HG03095 (cell line): ENCODE results near the gene DRICH1.
"Not testable (repeated sequence)": the region's sequence is repeated elsewhere in the genome, so short reads cannot be mapped to it uniquely, and the experiment has no call there.

ENCODE experiments used
- ATAC-seq: cut with Tn5 transposase; IDR thresholded peaks from one replicate; pipeline ENCODE4 v1.9.1; 2021; ENCODE audit warnings: moderate library complexity; ENCODE audit not compliant: unreplicated experiment

DRICH1 gene

DNA sequence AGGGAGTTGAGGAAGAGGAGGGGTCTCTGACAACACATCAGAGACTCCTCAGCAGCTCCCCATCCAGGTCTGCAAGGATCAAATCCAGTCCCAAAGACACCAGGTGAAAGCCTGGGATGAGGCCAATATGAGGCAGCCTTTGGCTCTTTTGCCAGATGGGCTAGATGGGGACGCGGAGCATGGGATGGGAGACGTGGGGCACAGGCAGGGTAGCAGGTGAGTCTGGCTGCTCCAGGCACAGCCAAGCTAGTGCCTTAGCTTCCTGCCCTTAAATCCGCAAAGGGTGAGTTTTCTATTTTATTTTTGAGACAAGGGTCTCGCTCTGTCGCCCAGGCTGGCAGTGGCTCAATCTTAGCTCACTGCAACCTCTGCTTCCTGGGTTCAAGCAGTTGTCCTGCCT, 19.6 kb upstream of the DRICH1 start:
- no peak for ATAC-seq

DNA sequence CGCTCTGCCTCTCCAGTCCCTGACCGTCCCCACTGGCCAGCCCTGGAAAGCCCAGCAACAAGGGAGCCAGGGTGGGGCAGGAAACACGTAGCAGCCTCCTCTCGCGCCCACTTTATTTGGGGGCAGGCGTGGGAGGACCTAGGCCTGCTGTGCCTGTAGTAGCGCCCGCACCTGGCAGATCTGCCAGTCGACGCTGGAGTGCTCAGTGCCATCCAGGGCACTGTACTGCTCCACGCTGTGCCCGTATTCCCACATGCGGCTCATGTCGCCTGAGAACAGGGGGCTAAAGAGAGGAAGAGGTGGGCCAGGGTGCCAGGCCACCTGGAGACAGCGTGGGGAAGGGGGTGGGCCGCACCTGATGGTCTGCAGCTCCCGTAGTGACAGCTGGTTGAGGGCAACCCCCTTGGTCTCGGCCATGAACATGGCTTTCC, 17.0 kb upstream of the DRICH1 start:
- no peak for ATAC-seq

DNA sequence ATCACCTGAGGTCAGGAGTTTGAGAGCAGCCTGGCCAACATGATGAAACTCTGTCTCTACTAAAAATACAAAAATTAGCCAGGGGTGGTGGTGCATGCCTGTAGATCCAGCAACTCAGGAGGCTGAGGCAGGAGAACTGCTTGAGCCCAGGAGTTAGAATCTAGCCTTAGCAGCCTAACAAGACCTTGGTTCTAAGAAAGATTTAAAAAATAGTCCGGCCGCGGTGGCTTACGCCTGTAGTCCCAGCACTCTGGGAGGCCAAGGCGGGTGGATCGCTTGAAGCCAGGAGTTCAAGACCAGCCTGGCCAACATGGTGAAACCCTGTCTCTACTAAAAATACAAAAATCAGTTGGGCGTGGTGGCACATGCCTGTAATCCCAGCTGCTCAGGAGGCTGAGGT, 14.4 kb upstream of the DRICH1 start:
- ATAC-seq: not testable (repeated sequence)

DNA sequence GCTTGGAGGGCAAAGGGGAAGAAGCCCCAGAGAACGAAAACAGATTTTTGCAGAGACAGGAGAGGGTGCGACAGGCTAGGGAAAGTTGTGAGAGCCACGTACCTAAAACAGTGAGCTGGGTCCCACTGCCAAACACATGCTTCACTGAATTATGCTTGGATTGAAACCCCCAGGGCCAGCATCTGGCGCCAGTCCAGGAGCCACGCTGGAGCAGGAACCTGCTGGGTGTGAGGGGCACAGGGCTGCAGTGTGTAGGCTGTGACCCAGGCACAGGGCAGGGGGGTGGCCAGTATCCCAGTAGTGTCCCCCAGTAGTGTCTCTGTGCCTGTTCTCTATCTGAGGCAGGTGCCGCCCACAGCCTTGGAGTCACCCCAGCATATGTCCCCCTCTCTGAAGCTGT, 8.1 kb upstream of the DRICH1 start:
- ATAC-seq: not testable (repeated sequence)

DNA sequence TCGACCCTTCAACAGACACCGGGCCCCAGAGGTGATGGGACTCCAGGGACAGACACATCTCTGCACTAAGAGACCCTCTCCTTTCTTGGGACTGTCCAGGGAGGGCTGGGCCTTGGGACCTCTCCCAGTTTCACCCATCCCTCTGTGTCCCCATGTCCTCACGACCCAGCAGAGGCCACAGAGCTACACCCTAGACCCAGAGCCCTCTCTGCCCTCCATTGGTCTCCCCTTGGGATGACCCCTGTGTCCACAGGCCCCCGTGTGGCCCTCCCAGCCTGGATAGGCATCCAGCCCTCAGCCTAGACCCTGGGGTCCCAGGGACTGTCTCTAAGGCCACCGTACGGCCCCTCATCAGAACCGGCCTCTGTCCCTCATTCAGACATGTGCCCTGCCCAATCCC, 7.5 kb upstream of the DRICH1 start:
- no peak for ATAC-seq

DNA sequence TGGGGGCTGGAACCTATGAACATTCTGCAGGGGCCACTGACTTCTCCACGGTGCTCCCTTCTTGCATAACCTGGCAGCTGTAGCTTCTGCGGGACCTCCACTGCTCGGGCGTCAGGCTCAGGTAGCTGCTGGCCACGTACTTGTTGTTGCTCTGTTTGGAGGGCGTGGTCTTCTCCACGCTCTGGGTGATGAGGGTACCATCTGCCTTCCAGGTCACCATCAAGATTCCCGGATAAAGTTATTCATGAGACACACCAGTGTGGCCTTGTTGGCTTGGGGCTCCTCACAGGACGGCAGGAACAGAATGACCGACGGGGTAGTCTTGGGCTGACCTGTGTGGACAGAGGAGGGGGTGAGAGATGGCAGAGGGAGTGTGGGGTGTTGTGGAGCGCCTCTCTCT, 6.5 kb upstream of the DRICH1 start:
- ATAC-seq: no peak

DNA sequence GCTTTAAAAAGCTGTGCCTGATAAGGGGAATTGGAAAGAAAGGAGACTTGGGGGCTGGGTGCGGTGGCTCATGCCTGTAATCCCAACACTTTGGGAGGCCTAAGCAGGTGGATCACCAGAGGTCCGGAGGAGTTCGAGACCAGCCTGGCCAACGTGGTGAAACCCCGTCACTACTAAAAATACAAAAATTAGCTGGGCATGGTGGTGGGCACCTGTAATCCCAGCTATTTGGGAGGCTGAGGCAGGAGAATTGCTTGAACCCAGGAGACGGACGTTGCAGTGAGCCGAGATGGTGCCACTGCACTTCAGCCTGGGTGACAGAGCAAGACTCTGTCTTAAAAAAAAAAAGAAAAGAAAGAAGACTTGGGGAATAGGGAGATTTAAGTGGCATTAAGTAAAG, 3.2 kb upstream of the DRICH1 start:
- ATAC-seq: not testable (repeated sequence)

DNA sequence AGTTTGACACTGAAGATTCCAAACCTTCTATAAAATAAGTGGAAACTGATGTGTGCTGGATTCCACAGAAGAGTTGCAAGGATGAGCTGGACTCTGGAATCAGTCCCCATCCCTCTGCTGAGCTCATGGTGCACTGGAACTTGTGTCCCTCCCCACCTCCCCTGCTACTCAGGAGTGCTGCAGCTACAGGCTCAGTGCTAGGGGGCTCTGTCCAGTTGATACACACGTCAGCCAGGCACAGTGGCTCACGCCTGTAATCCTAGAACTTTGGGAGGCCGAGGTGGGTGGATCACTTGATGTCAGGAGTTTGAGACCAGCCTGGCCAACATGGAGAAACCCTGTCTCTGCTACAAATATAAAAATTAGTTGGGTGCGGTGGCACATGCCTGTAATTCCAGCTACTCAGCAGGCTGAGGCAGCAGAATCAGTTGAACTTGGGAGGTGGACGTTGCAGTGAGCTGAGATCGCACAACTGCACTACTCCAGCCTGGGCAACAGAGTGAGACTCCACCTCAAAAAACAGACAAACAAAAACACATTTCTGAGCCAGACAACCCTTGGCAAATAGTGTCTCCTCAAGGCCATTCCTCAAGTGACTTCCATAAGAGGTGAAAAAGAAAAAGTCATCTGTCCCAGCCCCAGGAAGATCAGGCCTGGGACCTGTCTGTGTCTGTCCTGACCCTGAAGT, 3.9 kb downstream of the DRICH1 start:
- ATAC-seq: not testable (repeated sequence)

DNA sequence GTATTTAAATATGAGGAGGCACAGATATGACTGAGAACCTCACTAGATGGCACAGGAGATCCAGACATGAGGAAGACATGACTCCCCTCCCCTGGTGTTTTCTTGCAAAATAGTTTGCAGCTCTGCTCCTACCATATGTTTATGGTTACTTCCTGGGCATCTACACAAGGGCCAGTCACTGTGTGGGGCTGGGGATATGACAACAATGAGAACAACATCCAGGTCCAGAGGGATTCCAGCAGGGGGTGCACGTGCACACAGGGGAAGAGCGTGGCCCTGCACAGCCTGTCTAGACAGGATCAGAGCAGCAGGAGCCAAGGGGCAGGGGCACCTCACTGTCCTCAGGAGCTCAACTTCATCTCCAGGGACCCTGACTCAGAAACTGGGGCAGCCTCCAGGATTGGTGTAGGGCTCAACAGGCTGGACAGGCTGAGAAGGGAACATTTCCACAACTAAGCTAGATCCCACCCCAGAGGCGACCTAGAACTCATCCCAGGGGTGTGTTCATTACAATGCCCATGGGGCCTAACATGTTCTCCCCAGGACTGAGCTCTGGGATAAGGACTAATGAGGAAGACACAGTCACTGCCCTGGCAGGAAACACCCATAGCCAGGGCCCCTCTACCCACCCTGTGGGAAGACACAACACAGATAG, 4.6 kb downstream of the DRICH1 start:
- ATAC-seq: not testable (repeated sequence)

DNA sequence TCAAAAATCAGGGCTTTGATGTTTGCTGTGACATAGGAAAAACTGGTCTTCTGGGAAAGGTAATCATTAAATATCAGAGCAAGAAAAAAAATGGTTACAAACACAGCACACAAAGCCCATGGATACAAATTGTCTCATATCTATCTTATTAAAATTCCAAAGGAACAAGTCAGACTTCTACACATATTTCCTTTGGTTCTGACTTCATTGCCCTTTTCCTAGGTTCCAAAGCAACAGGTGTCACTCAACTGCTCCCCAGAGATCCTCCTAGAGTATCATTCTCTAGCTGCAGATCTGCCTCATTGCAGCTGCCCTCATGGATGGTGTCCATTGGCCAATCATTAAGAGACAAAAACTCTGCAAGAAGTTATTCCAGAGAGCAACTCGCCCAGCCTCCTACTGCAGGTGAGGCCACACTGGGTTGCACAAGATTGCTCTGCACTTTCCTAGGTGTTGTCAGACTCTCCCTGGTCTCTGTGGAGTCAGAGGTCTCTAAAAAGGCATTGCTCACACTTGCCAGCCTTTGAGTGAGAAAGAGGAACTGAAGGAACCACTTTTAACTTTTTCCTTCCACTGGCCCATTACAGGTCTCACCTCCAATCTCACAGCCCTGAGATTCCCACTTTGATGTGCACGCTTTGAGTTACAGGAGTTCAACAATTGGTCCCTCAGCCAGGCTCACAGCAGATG, 5.7 kb downstream of the DRICH1 start:
- ATAC-seq: no peak

DNA sequence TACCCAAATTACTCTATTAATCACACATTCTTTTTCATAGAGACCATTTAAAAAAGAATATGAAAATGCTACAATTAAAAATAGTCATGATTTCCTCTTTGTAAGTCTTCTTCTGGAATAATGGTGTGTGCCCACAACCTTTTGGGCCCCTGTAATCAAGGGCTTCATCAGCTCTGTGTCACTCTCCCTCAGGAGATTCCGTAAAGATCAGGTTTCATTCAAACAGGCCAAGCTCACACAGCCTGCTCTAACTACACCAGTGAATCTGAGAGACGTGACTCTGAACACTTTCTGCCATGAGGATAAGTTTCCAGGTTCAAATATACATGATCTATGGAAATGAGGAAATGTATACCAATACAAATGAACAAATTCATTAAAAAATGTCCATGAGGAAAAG, 9.5 kb downstream of the DRICH1 start:
- no peak for ATAC-seq

DNA sequence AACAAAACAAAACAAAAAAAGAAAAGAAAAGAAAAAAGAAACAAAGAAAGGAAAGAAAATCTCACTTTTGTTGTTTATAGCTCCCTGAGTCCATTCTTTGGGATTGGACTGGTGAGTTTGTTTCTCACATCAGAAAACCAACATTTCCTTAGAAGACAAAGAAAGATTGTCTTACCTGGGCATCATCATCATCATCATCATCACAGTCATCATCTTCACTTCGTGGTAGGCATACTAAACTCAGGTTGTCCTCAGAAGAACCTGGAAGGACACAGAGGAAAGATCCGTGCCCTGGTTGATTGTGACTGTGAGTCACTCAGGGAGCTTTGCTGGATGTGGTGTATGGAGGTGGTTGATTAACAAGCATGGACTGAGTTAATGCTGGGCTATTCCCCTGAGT, 10.2 kb downstream of the DRICH1 start:
- ATAC-seq: not testable (repeated sequence)

DNA sequence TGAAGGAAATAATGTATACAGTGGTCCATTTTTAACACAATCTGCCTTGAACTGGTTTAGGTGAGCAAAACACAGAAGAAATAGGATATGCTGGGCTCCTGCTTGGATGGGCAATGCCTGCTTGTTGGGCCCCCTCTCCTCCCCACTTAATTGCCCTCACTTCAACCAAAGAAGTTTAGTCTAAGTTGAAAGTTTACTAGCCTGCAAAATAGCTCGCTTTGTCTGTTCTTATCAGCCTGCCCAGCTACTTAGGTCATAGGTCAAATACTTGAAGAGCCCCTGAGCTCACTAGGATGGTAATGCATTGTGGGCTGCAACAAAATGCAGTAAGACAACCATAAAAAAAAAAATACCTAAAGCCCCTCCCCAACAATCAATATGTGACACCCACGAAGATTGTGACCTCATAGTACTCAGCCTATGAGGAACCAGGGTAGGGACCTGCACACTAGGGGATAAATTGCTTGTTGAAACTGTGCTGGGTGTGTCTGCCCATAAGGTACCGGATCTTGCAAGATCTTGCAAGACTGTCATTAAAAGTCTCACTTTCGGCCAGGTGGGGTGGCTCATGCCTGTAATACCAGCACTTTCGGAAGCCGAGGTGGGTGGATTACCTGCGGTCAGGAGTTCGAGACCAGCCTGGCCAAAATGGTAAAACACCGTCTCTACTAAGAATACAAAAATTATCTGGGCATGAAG, 10.9 kb downstream of the DRICH1 start:
- no peak for ATAC-seq

DNA sequence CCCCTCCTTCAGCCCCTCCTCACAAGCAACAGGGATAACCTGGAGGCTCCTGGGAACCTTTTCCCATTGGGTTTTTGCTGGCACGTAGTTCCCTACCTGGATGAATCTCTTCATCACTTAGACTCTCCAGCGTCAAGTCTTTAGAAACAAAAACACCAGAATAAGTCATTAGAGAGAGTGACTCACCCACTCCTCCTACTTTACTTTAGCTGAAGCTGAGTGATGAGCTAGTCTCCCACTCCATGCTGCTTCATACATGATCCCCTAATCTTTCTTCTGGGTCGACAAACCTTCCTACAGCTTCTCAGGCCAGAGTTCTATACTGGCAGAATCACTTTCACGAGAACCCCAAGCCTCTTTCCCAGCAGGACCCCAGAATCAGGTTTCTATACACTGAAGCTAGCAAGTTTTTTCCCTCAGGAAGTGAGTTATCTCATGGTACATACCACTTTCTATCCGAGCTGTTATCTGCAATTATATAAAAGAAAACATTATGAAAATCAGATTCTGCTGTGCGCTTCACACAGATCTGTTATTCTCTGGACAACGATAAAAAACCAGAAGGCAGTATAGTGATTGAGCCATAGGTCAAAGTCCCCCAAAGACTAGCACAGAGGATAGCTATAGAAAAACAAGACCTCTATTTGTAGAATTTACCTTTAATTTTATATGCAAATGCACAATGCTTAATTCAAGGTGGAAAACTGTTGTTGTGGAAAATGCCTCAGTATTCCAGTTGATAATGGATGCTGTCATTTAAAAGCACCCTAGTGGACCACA, 18.7 kb downstream of the DRICH1 start:
- ATAC-seq: no peak

DNA sequence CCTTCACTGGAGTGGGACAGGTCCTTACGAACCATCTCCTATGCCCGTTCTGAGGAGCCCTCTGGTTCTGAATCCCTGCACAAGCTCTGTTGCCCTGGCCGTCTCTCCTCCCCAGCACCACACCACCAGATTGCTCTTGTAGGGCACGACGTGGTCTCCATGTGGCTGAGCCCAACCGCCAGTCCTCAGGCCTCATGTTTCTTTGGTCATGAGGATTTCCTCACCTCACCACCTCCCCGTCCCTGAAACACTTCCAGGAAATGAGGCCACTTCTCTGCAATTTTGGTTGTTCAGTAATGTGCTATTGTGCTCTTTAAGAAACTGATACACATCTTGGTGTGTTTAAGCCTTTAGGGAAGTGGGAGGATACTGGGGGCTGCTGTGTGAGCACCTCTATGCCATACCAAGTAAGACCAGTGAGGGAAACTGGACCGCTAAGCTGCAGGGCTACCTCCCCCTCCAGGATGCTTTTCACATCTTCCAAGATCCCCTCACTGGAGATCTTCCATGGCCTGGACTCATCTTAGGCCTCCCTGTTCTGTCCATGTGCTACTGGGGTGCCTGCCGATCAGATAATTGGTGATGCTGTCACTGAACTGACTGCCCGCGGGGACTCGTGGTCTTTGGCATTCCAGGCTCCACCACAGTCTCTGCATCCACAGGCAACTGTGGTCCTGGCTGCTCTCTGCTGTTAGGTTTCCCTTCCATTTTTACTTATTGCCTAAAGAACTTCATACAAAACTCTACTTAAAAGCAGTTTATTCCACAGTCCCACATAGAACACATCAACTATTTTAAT, 21.9 kb downstream of the DRICH1 start:
- ATAC-seq: no peak

DNA sequence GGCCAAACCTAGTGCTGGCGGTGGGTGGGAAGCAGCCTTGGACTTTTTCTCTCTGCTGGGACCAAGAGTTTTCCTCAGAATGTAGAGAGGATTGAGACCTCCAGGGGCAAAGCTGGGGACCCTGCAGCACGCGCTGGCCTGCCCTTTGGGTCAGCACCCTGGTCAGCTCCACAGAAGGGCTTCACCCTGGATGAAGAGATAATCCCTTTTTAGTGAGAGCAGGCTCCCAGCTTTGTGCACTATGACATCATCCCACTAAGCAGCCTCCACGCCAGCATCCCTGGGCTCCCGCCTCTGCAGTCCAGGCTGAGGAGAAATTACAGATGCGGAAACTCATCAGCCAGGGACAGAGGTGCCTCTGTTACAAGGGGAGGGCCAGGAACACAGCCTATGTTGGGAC, 23.5 kb downstream of the DRICH1 start:
- ATAC-seq: no peak

DNA sequence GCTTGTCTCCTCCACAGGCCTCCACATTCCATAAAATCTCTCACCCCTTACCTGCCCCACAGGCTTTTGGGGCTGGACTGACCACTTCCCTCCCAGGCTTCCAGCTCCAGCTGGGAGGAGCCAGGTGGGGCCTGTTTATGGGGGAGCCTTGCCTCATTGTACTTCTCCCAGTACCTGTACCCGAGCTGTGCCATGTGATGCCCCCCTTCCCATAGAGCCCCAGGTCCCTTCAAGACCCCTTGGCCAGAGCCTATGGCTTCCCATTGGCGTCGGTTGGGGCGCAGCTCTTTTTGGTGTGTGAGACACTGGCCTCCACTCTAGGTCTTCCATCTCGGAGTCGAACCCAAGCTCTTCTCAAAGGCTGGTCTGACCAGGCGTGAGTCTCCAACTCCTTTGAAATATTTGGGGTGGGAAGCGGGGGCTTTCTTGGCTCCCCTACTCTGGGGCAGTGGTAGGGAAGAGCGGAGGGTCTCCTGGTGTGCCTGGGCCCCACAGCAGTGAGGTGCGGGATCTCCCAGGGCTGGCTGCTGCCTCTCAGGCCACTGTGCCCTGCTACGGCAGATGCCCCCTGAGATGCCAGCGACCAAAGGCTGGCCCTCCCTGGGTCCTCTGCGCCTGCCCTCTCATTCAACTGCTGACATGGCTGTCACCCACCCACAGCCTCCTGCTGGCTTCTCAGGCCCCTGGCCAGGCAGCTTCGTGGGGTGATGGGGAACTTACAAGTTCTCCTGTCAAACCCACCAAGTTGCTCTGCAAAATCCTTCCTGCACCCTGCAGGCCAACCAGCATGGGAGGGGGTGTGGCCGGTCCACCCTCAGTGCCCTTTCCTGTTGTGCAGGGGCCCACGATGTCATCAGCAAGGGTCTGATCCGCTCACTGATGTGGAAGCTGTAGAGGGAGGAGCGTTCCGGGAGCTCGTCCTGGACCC, 25.7 kb downstream of the DRICH1 start:
- ATAC-seq: no peak

DNA sequence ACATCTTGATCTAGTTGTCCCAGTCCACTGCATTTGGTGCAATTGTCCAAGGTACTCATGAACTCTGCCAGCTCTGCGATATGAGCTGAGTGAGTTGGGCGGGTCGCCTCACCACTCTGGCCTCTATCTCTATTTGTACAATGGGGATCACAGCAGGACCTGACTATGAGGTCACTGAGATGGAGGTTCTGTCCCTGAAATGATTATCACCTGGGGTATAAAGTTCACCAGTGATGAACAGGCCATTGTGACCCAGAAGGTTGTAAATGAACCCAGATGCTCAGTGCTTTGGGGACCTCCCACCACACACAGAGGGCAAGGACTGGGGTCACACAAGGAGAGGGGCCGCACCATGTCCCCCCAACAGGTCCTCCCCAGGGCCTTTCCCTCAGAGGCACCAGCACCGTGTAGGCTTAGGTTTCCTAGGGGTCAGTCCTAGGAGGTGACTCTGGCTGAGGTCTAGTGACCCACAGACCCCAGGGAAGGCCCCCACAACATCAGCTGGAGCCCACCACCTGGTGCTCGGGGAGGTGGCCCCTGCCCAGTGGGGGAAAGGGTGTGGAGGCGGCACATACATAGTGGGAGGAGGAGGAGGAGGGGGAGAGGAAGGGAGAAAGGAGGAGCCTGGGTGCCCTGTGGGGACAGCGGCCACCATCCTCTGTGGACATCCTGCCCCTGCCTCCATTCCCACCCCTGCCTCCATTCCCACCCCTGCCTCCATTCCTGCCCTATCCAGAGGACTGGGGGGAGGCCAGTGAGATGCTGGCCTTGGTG, 27.0 kb downstream of the DRICH1 start:
- ATAC-seq: no peak
